Type B pancreatic cell (in vitro differentiated cells): ENCODE data around the gene DCAF15. TPM values are rescaled to one million over a fixed set of nuclear protein-coding genes. Genes with fewer than 3 reads are reported as not detected.

Source experiments
- DNase-seq: peaks from one replicate; pipeline ENCODE4 v3.0.0; 2021; ENCODE audit warnings: mixed read lengths; ENCODE audit not compliant: unreplicated experiment; ENCODE audit errors: extremely low spot score
- H3K27ac Mint-ChIP-seq: 2 replicates; pipeline ENCODE4 v1.8.0; 2021; ENCODE audit warnings: mild to moderate bottlenecking, mixed read lengths
- H3K27me3 Mint-ChIP-seq: 2 replicates; pipeline ENCODE4 v1.8.0; 2021; ENCODE audit warnings: mixed read lengths
- H3K36me3 Mint-ChIP-seq: 2 replicates; pipeline ENCODE4 v1.8.0; 2021; ENCODE audit warnings: mixed read lengths
- H3K4me1 Mint-ChIP-seq: one replicate; pipeline ENCODE4 v1.8.0; 2021; ENCODE audit warnings: mixed read lengths; ENCODE audit not compliant: unreplicated experiment
- H3K4me3 Mint-ChIP-seq: 2 replicates; pipeline ENCODE4 v1.8.0; 2021; ENCODE audit warnings: mild to moderate bottlenecking, mixed read lengths
- H3K9me3 Mint-ChIP-seq: 2 replicates; pipeline ENCODE4 v1.8.0; 2021; ENCODE audit warnings: mixed read lengths
- total RNA-seq: library from RNA; stranded (reverse); gene quantifications from 2 replicates; pipeline ENCODE4 v1.2.1, GENCODE V29; 2021; ENCODE audit warnings: low replicate concordance
- TF ChIP-seq, protein P1 (sequence below): fragments of 200-600 bp; sonication (generic); conservative IDR thresholded peaks from 2 replicates; pipeline ENCODE4 v1.5.0; 2021; ENCODE audit warnings: antibody characterized with exemption, mild to moderate bottlenecking

The DCAF15 gene
- total RNA-seq, 1 donor from 2014 or later, result 50.1 TPM

DNA sequence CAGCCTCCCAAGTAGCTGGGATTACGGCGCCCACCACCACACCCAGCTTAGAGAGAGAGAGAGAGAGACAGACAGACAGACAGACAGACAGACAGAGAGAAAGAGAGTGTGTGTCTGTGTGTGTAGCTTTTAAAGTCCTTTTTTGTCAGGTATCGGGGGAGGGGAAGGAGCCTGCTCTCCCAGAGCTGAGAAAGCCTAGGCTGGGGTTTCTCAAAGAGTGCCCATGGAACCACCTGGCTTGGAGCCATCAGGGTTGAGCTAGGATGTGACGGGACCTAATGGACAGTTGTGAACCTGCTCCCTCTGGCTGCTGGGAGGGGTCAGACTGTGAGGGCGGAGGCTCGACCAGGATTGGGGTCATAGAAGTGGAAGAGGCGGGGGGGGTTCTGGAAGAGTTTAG, 37.2 kb downstream of the DCAF15 start:
- TF ChIP-seq, protein P1, sequence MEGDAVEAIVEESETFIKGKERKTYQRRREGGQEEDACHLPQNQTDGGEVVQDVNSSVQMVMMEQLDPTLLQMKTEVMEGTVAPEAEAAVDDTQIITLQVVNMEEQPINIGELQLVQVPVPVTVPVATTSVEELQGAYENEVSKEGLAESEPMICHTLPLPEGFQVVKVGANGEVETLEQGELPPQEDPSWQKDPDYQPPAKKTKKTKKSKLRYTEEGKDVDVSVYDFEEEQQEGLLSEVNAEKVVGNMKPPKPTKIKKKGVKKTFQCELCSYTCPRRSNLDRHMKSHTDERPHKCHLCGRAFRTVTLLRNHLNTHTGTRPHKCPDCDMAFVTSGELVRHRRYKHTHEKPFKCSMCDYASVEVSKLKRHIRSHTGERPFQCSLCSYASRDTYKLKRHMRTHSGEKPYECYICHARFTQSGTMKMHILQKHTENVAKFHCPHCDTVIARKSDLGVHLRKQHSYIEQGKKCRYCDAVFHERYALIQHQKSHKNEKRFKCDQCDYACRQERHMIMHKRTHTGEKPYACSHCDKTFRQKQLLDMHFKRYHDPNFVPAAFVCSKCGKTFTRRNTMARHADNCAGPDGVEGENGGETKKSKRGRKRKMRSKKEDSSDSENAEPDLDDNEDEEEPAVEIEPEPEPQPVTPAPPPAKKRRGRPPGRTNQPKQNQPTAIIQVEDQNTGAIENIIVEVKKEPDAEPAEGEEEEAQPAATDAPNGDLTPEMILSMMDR, result no peak
- Mint-ChIP-seq H3K27me3 (no peaks in the 10 kb centered on the region), H3K9me3 (no peaks in the 10 kb centered on the region), H3K36me3 (peaks cover 14% of the 10 kb centered on the region), H3K27ac (no peak overlapping the region), H3K4me1 (peaks cover 18% of the 10 kb centered on the region), H3K4me3 (no peak overlapping the region)
- no peak for DNase-seq

DNA sequence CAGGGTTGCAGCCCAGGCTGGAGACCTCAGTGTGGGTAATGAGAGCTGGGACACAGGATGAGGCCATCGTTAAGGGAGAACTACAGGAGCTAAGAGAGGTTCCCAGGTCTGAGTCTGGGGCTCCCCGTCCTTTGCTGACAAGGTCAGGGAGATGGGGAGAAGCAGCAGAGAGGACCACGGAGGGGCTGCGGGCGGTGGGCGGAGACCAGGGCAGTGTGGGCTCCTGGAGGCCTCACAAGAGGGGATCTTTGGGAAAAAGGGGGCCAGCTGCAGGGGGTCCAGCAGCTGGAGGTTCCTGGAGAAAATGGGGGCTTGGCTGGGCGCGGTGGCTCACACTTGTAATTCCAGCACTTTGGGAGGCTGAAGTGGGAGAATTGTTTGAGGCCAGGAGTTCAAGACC, 37.8 kb downstream of the DCAF15 start:
- TF ChIP-seq, protein P1, result no peak
- no peaks in the 10 kb centered on the region for H3K9me3 Mint-ChIP-seq
- no peaks in the 10 kb centered on the region for H3K27me3 Mint-ChIP-seq
- no peak for DNase-seq
- no peak overlapping the region for H3K27ac Mint-ChIP-seq
- peaks cover 18% of the 10 kb centered on the region for H3K4me1 Mint-ChIP-seq
- H3K36me3 Mint-ChIP-seq, result peaks cover 14% of the 10 kb centered on the region
- H3K4me3 Mint-ChIP-seq, result no peak overlapping the region

DNA sequence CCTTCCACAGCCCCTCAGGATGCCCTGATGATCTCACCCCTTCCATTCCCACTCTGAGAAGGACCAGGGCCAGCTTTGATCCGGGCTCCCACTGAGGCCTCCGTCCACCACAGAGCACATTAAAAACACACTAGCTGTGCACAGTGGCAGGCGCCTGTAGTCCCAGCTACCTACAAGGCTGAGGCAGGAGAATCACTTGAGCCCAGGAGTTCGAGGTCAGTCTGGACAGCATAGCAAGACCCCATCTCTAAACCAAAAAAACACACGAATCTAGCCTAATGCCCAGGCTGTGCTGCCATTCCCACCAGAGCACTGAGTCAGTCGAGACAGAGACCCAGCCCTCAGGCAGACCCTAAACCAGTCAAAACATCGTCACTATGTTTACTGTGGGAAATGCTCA, 39.7 kb downstream of the DCAF15 start:
- TF ChIP-seq, protein P1, result no peak
- no peaks in the 10 kb centered on the region for H3K27me3 Mint-ChIP-seq
- no peaks in the 10 kb centered on the region for H3K9me3 Mint-ChIP-seq
- H3K27ac Mint-ChIP-seq, result no peak overlapping the region
- peaks cover 14% of the 10 kb centered on the region for H3K36me3 Mint-ChIP-seq
- H3K4me3 Mint-ChIP-seq, result no peak overlapping the region
- H3K4me1 Mint-ChIP-seq, result peaks cover 10% of the 10 kb centered on the region
- DNase-seq, result no peak

DNA sequence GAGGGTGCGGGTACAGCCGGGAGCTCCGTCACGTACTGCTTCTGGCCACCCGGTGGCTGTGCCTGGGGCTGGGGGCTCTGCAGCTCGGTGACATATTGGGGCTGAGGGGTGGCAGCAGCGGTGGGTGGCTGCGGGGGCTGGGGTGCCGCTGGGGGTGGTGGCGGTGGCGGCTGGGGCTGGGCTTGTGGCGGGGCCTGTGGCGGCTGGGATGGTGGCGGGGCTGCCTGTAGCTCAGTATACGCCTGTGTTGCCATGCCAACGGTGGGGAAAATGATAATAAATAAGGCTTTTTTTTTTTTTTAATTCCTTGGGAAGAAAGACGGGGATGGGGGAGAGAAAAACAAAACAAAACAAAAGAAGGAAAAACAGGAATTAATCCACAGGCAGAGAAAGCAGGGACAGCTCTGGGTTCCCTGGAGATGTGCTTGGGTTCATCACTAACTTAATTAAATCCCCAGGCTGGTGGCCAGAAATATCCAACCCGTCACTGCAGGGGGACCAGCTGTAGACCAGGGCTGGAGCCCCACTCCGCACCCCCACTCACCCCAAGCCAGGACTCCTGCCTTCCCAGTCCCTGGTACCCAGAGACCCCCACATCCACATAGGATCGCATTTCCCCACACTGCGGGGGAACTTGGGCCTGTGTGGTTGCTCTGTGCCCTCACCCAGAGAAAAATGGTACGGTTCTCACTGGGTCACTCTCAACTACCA, 41.4 kb downstream of the DCAF15 start:
- TF ChIP-seq, protein P1, result no peak
- Mint-ChIP-seq H3K36me3 (peaks cover 13% of the 10 kb centered on the region), H3K4me1 (peaks cover 8% of the 10 kb centered on the region), H3K4me3 (no peak overlapping the region), H3K27ac (no peak overlapping the region), H3K27me3 (no peaks in the 10 kb centered on the region), H3K9me3 (no peaks in the 10 kb centered on the region)
- no peak for DNase-seq

DNA sequence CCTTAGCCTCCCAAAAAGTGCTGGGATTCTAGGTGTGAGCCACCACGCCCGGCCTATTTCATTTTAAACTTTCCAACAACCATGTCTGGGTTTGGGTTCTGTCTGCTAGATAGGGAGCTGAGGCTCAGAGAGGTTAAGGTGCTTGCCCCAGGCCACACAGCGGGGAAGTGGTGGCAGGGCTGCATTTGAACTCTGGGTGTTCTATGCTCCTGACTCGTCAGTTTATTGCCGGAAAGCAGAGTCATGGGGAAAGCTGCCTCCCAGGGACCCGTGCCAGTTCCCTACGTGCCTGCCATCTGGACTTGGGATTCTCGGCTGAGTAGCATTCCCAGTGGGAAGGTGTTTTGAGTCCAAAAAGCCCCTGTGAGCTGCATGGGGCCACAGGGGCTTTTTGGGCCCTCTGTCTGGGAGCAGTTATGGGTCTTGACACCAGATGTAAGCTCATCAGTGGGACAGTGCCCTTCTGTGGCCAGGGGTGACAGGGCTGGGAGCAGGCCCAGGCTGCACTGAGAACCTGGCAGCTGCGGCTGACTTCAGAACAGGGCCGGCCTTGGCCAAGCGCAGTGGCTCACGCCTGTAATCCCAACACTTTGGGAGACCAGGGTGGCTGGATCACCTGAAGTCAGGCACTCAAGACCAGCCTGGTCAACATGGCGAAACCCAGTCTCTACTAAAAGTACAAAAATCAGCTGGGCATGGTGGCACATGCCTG, 42.9 kb downstream of the DCAF15 start:
- Mint-ChIP-seq H3K36me3 (peaks cover 9% of the 10 kb centered on the region), H3K9me3 (no peaks in the 10 kb centered on the region), H3K4me3 (no peak overlapping the region), H3K27me3 (no peaks in the 10 kb centered on the region), H3K27ac (no peak overlapping the region), H3K4me1 (no peaks in the 10 kb centered on the region)
- TF ChIP-seq, protein P1, result no peak
- DNase-seq, result no peak
